HCT116 (cell line): ENCODE results near the gene UACA. TPM values are rescaled to one million over a fixed set of nuclear protein-coding genes. Genes with fewer than 3 reads are reported as not detected.

Source experiments
- ATAC-seq: fragments of 200-7000 bp; cut with Tn5 transposase; 2 replicates; pipeline ENCODE4 v1.9.1; 2020; ENCODE audit warnings: mild to moderate bottlenecking, moderate library complexity
- BruUV-seq: library from RNA; stranded (reverse); fragments of 400-500 nt; replicated peaks from 2 replicates; lab custom pipeline; 2021; lab: Mats Ljungman, UMichigan
- CTCF ChIA-PET: fragments of 300-600 bp; sonication (Branson Sonifier 250); formaldehyde crosslinking; loops from one replicate; lab custom pipeline; 2021; ENCODE audit warnings: antibody characterized with exemption; lab: Charles Lee
- POLR2A ChIA-PET: fragments of 300-600, 350-600 bp; sonication (Branson Sonifier 250); formaldehyde crosslinking; loops from one replicate; lab custom pipeline; 2021; ENCODE audit warnings: antibody characterized with exemption; lab: Charles Lee
- RAD21 ChIA-PET, 2 experiments: fragments of 300-600 bp; sonication (Branson Sonifier 250); formaldehyde crosslinking; loops; one replicate each; lab custom pipeline; 2023; ENCODE audit warnings: low total read pairs in 2 of 2; ENCODE audit not compliant: uncharacterized antibody in 2 of 2, unreplicated experiment in 2 of 2, low non-redundant PET in 1 of 2; lab: Charles Lee
- DNase-seq: peaks from one replicate; pipeline ENCODE4 v3.0.0-alpha.2; 2010; ENCODE audit warnings: low read depth, low spot score
- H2AFZ ChIP-seq: fragments of 200-600 bp; shearing (Covaris generic), sonication (generic); 2 replicates; pipeline ENCODE4 v1.6.1; 2017; ENCODE audit warnings: low read depth, mixed run types, mixed read lengths, antibody characterized with exemption, low read length; ENCODE audit not compliant: poor library complexity, severe bottlenecking
- H3K27ac ChIP-seq: 2 replicates; pipeline ENCODE4 v1.5.1; 2012; ENCODE audit warnings: low read depth, low read length
- H3K27me3 ChIP-seq: fragments of 200-600 bp; sonication (generic); 2 replicates; pipeline ENCODE4 v1.6.1; 2016; ENCODE audit warnings: mixed run types, low read length, mixed read lengths; ENCODE audit not compliant: insufficient read depth
- H3K36me3 ChIP-seq, 2 experiments: fragments of 200-500 bp in 1 of 2; fragments of 200-600 bp in 1 of 2; sonication (Bioruptor generic) in 1 of 2; sonication (generic) in 1 of 2; 2 replicates each; pipeline versions ENCODE4 v1.5.1 to v1.6.1; 2014 to 2016; ENCODE audit warnings: low read length in 2 of 2, inconsistent platforms in 1 of 2, mixed read lengths in 1 of 2, mixed run types in 1 of 2; ENCODE audit not compliant: insufficient read depth in 2 of 2, control insufficient read depth in 1 of 2
- H3K4me1 ChIP-seq, 2 experiments: fragments of 200-600 bp in 1 of 2; sonication (generic) in 1 of 2; 2 replicates each; pipeline versions ENCODE4 v1.5.1 to v1.6.1; 2012 to 2017; ENCODE audit warnings: low read length in 2 of 2, inconsistent platforms in 1 of 2, mild to moderate bottlenecking in 1 of 2, mixed read lengths in 1 of 2, mixed run types in 1 of 2, moderate library complexity in 1 of 2; ENCODE audit not compliant: insufficient read depth in 2 of 2, control insufficient read depth in 1 of 2
- H3K4me2 ChIP-seq: fragments of 200-600 bp; sonication (generic); 2 replicates; pipeline ENCODE4 v1.6.1; 2017; ENCODE audit warnings: mixed run types, low read length, mixed read lengths
- H3K4me3 ChIP-seq, 2 experiments: fragments of 200-600 bp in 1 of 2; sonication (generic) in 1 of 2; replicated peaks in 1 of 2; 2 replicates each; pipeline ENCODE4 v1.5.1; 2011 to 2016; ENCODE audit warnings: low read length in 2 of 2, control low read depth in 1 of 2, low read depth in 1 of 2, mild to moderate bottlenecking in 1 of 2, mixed read lengths in 1 of 2, mixed run types in 1 of 2
- H3K79me2 ChIP-seq: fragments of 200-600 bp; sonication (generic); 2 replicates; pipeline ENCODE4 v1.6.1; 2017; ENCODE audit warnings: mild to moderate bottlenecking, mixed run types, low read length, moderate library complexity, mixed read lengths; ENCODE audit not compliant: insufficient read depth
- H3K9ac ChIP-seq: fragments of 200-600 bp; sonication (generic); 2 replicates; pipeline ENCODE4 v1.6.1; 2016; ENCODE audit warnings: low read length, mixed read lengths
- H3K9me2 ChIP-seq: fragments of 200-600 bp; sonication (generic), shearing (Covaris generic); 2 replicates; pipeline ENCODE4 v1.6.1; 2017; ENCODE audit warnings: mixed run types, mild to moderate bottlenecking, moderate library complexity; ENCODE audit not compliant: insufficient read depth
- H3K9me3 ChIP-seq, 2 experiments: fragments of 200-500 bp in 1 of 2; fragments of 200-600 bp in 1 of 2; sonication (Bioruptor generic) in 1 of 2; sonication (generic) in 1 of 2; 2 replicates each; pipeline ENCODE4 v1.6.1; 2014 to 2017; ENCODE audit warnings: low read length in 2 of 2, mixed read lengths in 2 of 2, inconsistent platforms in 1 of 2, low read depth in 1 of 2, mild to moderate bottlenecking in 1 of 2, mixed run types in 1 of 2, moderate library complexity in 1 of 2; ENCODE audit not compliant: control insufficient read depth in 1 of 2, insufficient read depth in 1 of 2
- H4K20me1 ChIP-seq: fragments of 200-600 bp; sonication (generic), shearing (Covaris generic); 2 replicates; pipeline ENCODE4 v1.6.1; 2017; ENCODE audit warnings: mixed run types, mild to moderate bottlenecking, moderate library complexity; ENCODE audit not compliant: insufficient read depth
- CEBPB ChIP-seq: IDR thresholded peaks from 2 replicates; pipeline ENCODE4 v1.6.1; 2012; ENCODE audit warnings: low read depth
- EGR1 ChIP-seq: IDR thresholded peaks from 2 replicates; pipeline ENCODE4 v1.6.1; 2012; ENCODE audit warnings: low read depth
- ELF1 ChIP-seq: IDR thresholded peaks from 2 replicates; pipeline ENCODE4 v1.6.1; 2012; ENCODE audit warnings: low read depth, borderline replicate concordance
- JUND ChIP-seq: IDR thresholded peaks from 2 replicates; pipeline ENCODE4 v1.6.1; 2012
- POLR2AphosphoS5 ChIP-seq: IDR thresholded peaks from 2 replicates; pipeline ENCODE4 v1.6.1; 2011; ENCODE audit warnings: mild to moderate bottlenecking, low read depth, low read length, moderate library complexity
- SP1 ChIP-seq: IDR thresholded peaks from 2 replicates; pipeline ENCODE4 v1.6.1; 2012; ENCODE audit warnings: low read depth
- SRF ChIP-seq: IDR thresholded peaks from 2 replicates; pipeline ENCODE4 v1.6.1; 2012; ENCODE audit warnings: low read depth
- YY1 ChIP-seq: IDR thresholded peaks from 2 replicates; pipeline ENCODE4 v1.6.1; 2011; ENCODE audit warnings: low read length, low read depth, moderate library complexity, mild to moderate bottlenecking; ENCODE audit not compliant: insufficient replicate concordance; ENCODE audit errors: extremely low read depth
- intact Hi-C: fragments of 100-400 bp; cut with micrococcal nuclease; formaldehyde crosslinking; loops from 2 replicates; pipeline ENCODE4 v1.10.0; 2022
- total RNA-seq: library from RNA; stranded (reverse); gene quantifications from one replicate; pipeline ENCODE4 v1.2.1, GENCODE V29; 2021; ENCODE audit not compliant: unreplicated experiment
- TF ChIP-seq, protein P1 (sequence below), 3 experiments: fragments of 200-600 bp in 1 of 3; sonication (generic) in 1 of 3; IDR thresholded peaks in 2 of 3; conservative IDR thresholded peaks in 1 of 3; 2 replicates each; pipeline ENCODE4 v1.5.1; 2012 to 2017; ENCODE audit warnings: low read depth in 2 of 3, low read length in 2 of 3, antibody characterized with exemption in 1 of 3, borderline replicate concordance in 1 of 3, control low read depth in 1 of 3, mild to moderate bottlenecking in 1 of 3, mixed read lengths in 1 of 3, mixed run types in 1 of 3, moderate library complexity in 1 of 3; ENCODE audit not compliant: insufficient read depth in 1 of 3
- TF ChIP-seq, protein P2 (sequence below): IDR thresholded peaks from 2 replicates; pipeline ENCODE4 v1.6.1; 2012

The UACA gene
- total RNA-seq, 1 experiment from 2014 or later = 47.4 TPM

DNA sequence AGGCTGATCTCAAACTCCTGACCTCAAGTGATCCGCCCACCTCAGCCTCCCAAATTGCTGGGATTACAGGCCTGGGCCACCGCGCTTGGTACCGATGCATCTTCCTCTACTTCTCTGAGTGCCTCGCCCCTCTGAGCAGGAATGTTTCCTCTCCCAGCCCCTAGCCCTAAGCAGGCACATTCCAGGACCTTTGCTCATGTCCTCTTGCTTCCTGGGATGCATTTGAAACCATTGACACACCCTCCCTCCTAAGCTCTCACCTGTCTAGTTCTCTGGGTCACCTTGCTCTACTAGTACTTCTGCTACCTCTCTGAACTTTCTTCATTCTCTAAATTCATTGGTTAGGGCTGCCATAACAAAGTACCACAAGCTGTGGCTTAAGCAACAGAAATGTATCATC lies 17.9 kb upstream of the UACA start:
- TF ChIP-seq POLR2AphosphoS5 (no peak), SP1 (peak; percentile 50)
- H3K27me3 ChIP-seq = no peaks in the 10 kb centered on the region
- peak; percentile 60 for ATAC-seq
- ChIA-PET RAD21 (no interaction called here), CTCF (interaction anchor here (1.1 kb wide), 1 partner anchor 14 kb away, joined by 3 read pairs; no protein-coding TSS in a partner anchor), POLR2A (interaction anchor here (0.8 kb wide), 1 partner anchor 17 kb away, joined by 3 read pairs; no protein-coding TSS in a partner anchor)
- no peaks in the 10 kb centered on the region for H4K20me1 ChIP-seq
- H3K9me3 ChIP-seq = no peaks in the 10 kb centered on the region
- no peaks in the 10 kb centered on the region for H3K9me2 ChIP-seq
- intact Hi-C loops = no loop called here
- H3K36me3 ChIP-seq = no peaks in the 10 kb centered on the region
- H3K79me2 ChIP-seq = no peaks in the 10 kb centered on the region
- DNase-seq = no peak
- peak overlapping the region; percentile 55 for H3K4me2 ChIP-seq
- BruUV-seq = no TSS peak
- H3K27ac ChIP-seq = no peak overlapping the region
- H3K9ac ChIP-seq = no peak overlapping the region
- peak overlapping the region; percentile 13 for H2AFZ ChIP-seq
- H3K4me1 ChIP-seq = peaks cover 12 to 46% of the 10 kb centered on the region in 2 experiments
- peak overlapping the region in 1 of 2 experiments; percentile 19; a peak in 1 of 4 replicates for H3K4me3 ChIP-seq

DNA sequence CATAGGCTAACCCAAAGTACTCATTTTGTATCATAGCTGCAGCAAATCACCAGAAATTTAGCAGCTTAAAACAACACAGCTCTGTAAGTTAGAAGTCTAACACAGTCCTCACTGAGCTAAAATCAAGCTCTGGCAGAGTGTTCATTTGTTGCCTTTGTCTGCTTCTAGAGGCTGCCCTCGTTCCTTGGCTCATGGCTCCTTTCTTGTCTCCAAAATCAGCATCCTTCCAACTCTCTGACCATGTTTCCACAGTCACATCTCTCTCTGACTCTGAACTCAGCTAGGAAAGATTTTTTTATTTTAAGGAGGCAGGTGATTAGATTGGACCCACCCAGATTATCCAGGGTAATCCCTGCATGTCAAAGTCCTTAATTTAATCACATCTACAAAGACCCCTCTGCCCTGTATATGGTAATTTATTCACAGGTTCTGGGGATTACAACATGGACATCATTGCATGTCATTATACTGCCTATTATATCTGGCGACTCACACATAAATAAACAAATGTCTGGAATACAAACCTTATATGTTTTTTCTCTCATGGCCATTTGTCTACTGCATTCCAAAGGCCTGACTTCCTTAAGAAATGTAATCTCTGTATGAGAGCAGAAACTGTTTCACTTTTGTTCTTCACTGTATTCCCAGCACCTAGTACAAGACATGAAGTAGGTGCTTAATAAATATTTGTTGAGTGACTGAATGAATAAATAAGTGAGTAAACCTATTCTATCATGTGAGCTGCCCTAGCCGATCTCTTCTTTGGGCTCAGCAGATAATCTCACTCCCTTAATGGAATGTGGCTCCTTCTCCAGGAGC lies 15.1 kb upstream of the UACA start:
- H3K9me3 ChIP-seq = no peaks in the 10 kb centered on the region
- no peak for TF ChIP-seq SRF
- TF ChIP-seq JUND = no peak
- TF ChIP-seq, protein P1, sequence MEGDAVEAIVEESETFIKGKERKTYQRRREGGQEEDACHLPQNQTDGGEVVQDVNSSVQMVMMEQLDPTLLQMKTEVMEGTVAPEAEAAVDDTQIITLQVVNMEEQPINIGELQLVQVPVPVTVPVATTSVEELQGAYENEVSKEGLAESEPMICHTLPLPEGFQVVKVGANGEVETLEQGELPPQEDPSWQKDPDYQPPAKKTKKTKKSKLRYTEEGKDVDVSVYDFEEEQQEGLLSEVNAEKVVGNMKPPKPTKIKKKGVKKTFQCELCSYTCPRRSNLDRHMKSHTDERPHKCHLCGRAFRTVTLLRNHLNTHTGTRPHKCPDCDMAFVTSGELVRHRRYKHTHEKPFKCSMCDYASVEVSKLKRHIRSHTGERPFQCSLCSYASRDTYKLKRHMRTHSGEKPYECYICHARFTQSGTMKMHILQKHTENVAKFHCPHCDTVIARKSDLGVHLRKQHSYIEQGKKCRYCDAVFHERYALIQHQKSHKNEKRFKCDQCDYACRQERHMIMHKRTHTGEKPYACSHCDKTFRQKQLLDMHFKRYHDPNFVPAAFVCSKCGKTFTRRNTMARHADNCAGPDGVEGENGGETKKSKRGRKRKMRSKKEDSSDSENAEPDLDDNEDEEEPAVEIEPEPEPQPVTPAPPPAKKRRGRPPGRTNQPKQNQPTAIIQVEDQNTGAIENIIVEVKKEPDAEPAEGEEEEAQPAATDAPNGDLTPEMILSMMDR (IDR thresholded peaks at IDR 0.05 in 2 of 3, conservative IDR thresholded peaks at IDR 0.05 in 1 of 3; ENCODE audit: borderline replicate concordance in 1 of 3, insufficient read depth in 1 of 3, low read depth in 2 of 3, low read length in 2 of 3) = no peak
- TF ChIP-seq ELF1 = no peak
- TF ChIP-seq, protein P2, sequence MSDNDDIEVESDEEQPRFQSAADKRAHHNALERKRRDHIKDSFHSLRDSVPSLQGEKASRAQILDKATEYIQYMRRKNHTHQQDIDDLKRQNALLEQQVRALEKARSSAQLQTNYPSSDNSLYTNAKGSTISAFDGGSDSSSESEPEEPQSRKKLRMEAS = no peak
- TF ChIP-seq YY1 = no peak
- TF ChIP-seq CEBPB = no peak
- no peak for TF ChIP-seq EGR1
- TF ChIP-seq SP1 = no peak
- TF ChIP-seq POLR2AphosphoS5 = no peak

More for the DNA sequence above, 15.1 kb upstream of the UACA start:
- ATAC-seq = no peak
- Histone ChIP-seq H3K9ac (no peak overlapping the region), H3K79me2 (no peaks in the 10 kb centered on the region), H3K36me3 (no peaks in the 10 kb centered on the region), H2AFZ (no peak overlapping the region), H3K4me3 (no peak overlapping the region), H3K9me2 (no peaks in the 10 kb centered on the region), H3K4me2 (no peak overlapping the region), H3K27me3 (no peaks in the 10 kb centered on the region), H3K4me1 (peaks cover 6 to 49% of the 10 kb centered on the region in 2 experiments), H4K20me1 (no peaks in the 10 kb centered on the region), H3K27ac (no peak overlapping the region)
- ChIA-PET RAD21 (no interaction called here), POLR2A (no interaction called here), CTCF (interaction anchor here (2.4 kb wide), 1 partner anchor 33 kb away, joined by 8 read pairs; no protein-coding TSS in a partner anchor)
- intact Hi-C loops = no loop called here
- DNase-seq = no peak
- BruUV-seq = no TSS peak
